CD4-positive, alpha-beta T cell (primary cell): Measurements from ENCODE around the gene FREM1. TPM values are rescaled to one million over a fixed set of nuclear protein-coding genes. Genes with fewer than 3 reads are reported as not detected.

Experiments used
- ATAC-seq: fragments of 200-7000 bp; cut with Tn5 transposase; one replicate; pipeline ENCODE4 v1.10.0; 2022; ENCODE audit warnings: mild to moderate bottlenecking; ENCODE audit not compliant: poor library complexity
- CTCF ChIA-PET: fragments of 350-600 bp; sonication (Branson Sonifier 250); formaldehyde crosslinking; loops from one replicate; lab custom pipeline; 2021; ENCODE audit warnings: antibody characterized with exemption, inconsistent platforms; lab: Charles Lee
- POLR2A ChIA-PET: fragments of 350-600 bp; sonication (Branson Sonifier 250); formaldehyde crosslinking; loops from one replicate; lab custom pipeline; 2021; ENCODE audit warnings: antibody characterized with exemption, inconsistent platforms; lab: Charles Lee
- DNase-seq, 14 experiments: peaks; one replicate each; pipeline ENCODE4 v3.0.0-alpha.2; 2013 to 2020; ENCODE audit warnings: mixed read lengths in 2 of 14
- H3K27ac ChIP-seq, 2 donors: one replicate each; pipeline versions ENCODE4 v1.5.1 to v1.7.0; 2013; ENCODE audit warnings: low read length in 2 of 2, low read depth in 1 of 2, mild to moderate bottlenecking in 1 of 2
- H3K27me3 ChIP-seq, 2 experiments: 1 replicate in 1 of 2; 2 replicates in 1 of 2; pipeline versions ENCODE4 v1.6.1 to v1.7.0; 2013; ENCODE audit warnings: low read length in 2 of 2, control low read depth in 1 of 2, mild to moderate bottlenecking in 1 of 2, moderate library complexity in 1 of 2; ENCODE audit not compliant: insufficient read depth in 2 of 2, control insufficient read depth in 1 of 2
- H3K36me3 ChIP-seq: one replicate; pipeline ENCODE4 v1.6.1; 2013; ENCODE audit warnings: low read length, control low read depth; ENCODE audit not compliant: insufficient read depth
- H3K4me1 ChIP-seq: one replicate; pipeline ENCODE4 v1.6.1; 2013; ENCODE audit warnings: low read length, control low read depth; ENCODE audit not compliant: insufficient read depth
- H3K4me3 ChIP-seq: one replicate; pipeline ENCODE4 v1.5.1; 2013; ENCODE audit warnings: mild to moderate bottlenecking, low read length, moderate library complexity
- H3K9me3 ChIP-seq, 2 experiments: 1 replicate in 1 of 2; 2 replicates in 1 of 2; pipeline versions ENCODE4 v1.6.1 to v1.7.0; 2013; ENCODE audit warnings: low read length in 2 of 2, mild to moderate bottlenecking in 2 of 2, control low read depth in 1 of 2, moderate library complexity in 1 of 2; ENCODE audit not compliant: control insufficient read depth in 1 of 2, insufficient read depth in 1 of 2
- H3K27ac Mint-ChIP-seq: one replicate; pipeline ENCODE4 v1.8.0; 2020; ENCODE audit warnings: mixed read lengths
- H3K27me3 Mint-ChIP-seq: one replicate; pipeline ENCODE4 v1.8.0; 2021; ENCODE audit warnings: mixed read lengths
- H3K36me3 Mint-ChIP-seq: one replicate; pipeline ENCODE4 v1.8.0; 2021; ENCODE audit warnings: low read depth, mixed read lengths
- H3K4me1 Mint-ChIP-seq: one replicate; pipeline ENCODE4 v1.8.0; 2021; ENCODE audit warnings: low read depth, mixed read lengths
- H3K4me3 Mint-ChIP-seq: one replicate; pipeline ENCODE4 v1.8.0; 2020; ENCODE audit warnings: mild to moderate bottlenecking, mixed read lengths
- H3K9me3 Mint-ChIP-seq: one replicate; pipeline ENCODE4 v1.8.0; 2020; ENCODE audit warnings: mixed read lengths
- intact Hi-C, 2 experiments: fragments of 100-400 bp; cut with DNase I in 1 of 2; cut with micrococcal nuclease in 1 of 2; formaldehyde crosslinking; loops; one replicate each; pipeline versions ENCODE4 v1.15.1 to v1.9.0; 2023 to 2025; cut with DNase I, micrococcal nuclease
- total RNA-seq, 174 experiments: library from RNA in 2 of 174; stranded (reverse) in 2 of 174; gene quantifications; one replicate each; pipeline ENCODE4 v1.2.3 and lab custom pipeline; 2021 to 2026
- TF ChIP-seq, protein P1 (sequence below): fragments of 200-600 bp; IDR thresholded peaks from one replicate; pipeline ENCODE4 v1.8.0; 2022; ENCODE audit warnings: antibody characterized with exemption, mild to moderate bottlenecking

The FREM1 gene
- total RNA-seq, 2 experiments from 2014 or later = 0.27 TPM; not detected in 1

DNA sequence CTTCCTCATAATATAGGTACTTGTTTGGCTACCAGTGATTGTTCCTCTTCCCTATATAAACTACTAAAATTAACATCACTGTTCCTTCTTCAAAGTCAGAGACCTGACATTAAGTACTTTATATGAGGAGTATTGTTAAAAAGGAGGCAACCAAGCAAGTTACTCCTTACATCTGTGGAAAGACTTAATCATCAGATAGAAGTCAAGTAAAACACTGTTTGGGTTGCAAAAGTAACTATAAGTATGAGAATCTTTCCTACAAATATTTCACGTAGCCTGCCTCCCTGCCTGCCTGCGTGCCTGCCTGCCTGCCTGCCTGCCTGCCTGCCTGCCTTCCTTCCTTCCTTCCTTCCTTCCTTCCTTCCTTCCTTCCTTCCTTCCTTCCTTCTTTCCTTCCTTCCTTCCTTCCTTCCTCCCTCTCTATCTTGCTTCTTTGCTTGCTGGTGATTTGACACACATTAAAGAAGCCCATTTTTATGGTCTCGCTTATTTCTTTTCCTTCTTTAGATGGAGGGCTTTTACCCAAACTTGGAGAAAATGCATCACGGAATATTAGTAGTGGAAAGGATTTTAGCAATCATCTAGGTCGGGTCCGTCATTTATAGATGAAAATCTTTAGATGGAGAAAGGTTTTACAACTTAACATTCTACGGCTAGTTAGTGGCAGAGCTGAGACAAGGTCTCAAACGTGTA is 190.9 kb downstream of the FREM1 start:
- peaks cover 40% of the 10 kb centered on the region for H3K27me3 Mint-ChIP-seq
- TF ChIP-seq, protein P1, sequence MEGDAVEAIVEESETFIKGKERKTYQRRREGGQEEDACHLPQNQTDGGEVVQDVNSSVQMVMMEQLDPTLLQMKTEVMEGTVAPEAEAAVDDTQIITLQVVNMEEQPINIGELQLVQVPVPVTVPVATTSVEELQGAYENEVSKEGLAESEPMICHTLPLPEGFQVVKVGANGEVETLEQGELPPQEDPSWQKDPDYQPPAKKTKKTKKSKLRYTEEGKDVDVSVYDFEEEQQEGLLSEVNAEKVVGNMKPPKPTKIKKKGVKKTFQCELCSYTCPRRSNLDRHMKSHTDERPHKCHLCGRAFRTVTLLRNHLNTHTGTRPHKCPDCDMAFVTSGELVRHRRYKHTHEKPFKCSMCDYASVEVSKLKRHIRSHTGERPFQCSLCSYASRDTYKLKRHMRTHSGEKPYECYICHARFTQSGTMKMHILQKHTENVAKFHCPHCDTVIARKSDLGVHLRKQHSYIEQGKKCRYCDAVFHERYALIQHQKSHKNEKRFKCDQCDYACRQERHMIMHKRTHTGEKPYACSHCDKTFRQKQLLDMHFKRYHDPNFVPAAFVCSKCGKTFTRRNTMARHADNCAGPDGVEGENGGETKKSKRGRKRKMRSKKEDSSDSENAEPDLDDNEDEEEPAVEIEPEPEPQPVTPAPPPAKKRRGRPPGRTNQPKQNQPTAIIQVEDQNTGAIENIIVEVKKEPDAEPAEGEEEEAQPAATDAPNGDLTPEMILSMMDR = no peak
- DNase-seq = no peak
- no peak overlapping the region for H3K27ac ChIP-seq
- no peaks in the 10 kb centered on the region for H3K4me1 ChIP-seq
- no peaks in the 10 kb centered on the region for H3K4me1 Mint-ChIP-seq
- H3K27me3 ChIP-seq = peaks cover 0 to 8% of the 10 kb centered on the region in 2 experiments
- ATAC-seq = no peak
- H3K9me3 ChIP-seq = no peaks in the 10 kb centered on the region
- H3K27ac Mint-ChIP-seq = no peak overlapping the region
- H3K36me3 Mint-ChIP-seq = no peaks in the 10 kb centered on the region
- no peaks in the 10 kb centered on the region for H3K36me3 ChIP-seq
- CTCF ChIA-PET = no interaction called here
- H3K4me3 Mint-ChIP-seq = no peak overlapping the region
- no peaks in the 10 kb centered on the region for H3K9me3 Mint-ChIP-seq
- H3K4me3 ChIP-seq = no peak overlapping the region
- POLR2A ChIA-PET = no interaction called here
- intact Hi-C loops = no loop called here

DNA sequence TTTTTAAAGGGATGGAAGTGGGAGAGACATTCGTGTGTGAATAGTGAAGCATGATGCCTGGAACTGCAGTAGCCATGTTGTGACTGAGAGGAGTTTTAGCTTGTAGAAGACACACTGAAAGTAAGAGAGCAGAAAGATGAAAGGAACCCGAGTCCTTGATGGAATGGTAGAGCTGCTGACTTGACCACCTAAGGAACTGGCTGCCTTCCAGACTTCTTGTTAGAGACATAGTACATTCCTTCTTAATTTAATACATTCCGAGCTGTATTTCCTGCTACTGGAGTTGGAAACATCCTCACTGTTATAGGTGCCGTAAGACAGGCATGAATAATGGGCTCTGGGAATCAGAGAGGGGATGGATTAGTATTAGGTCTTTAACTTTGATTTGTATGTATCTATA is 195.1 kb downstream of the FREM1 start:
- H3K4me1 Mint-ChIP-seq = no peaks in the 10 kb centered on the region
- H3K36me3 Mint-ChIP-seq = no peaks in the 10 kb centered on the region
- ChIA-PET POLR2A (no interaction called here), CTCF (no interaction called here)
- Histone ChIP-seq H3K4me3 (no peak overlapping the region), H3K36me3 (no peaks in the 10 kb centered on the region), H3K27me3 (peaks cover 4 to 8% of the 10 kb centered on the region in 2 experiments), H3K4me1 (no peaks in the 10 kb centered on the region), H3K9me3 (no peaks in the 10 kb centered on the region), H3K27ac (no peak overlapping the region)
- no peaks in the 10 kb centered on the region for H3K9me3 Mint-ChIP-seq
- no peak overlapping the region for H3K27ac Mint-ChIP-seq
- DNase-seq (no peak), ATAC-seq (no peak)
- intact Hi-C loops = no loop called here
- H3K27me3 Mint-ChIP-seq = peaks cover 48% of the 10 kb centered on the region
- H3K4me3 Mint-ChIP-seq = no peak overlapping the region
- TF ChIP-seq, protein P1 = no peak

DNA sequence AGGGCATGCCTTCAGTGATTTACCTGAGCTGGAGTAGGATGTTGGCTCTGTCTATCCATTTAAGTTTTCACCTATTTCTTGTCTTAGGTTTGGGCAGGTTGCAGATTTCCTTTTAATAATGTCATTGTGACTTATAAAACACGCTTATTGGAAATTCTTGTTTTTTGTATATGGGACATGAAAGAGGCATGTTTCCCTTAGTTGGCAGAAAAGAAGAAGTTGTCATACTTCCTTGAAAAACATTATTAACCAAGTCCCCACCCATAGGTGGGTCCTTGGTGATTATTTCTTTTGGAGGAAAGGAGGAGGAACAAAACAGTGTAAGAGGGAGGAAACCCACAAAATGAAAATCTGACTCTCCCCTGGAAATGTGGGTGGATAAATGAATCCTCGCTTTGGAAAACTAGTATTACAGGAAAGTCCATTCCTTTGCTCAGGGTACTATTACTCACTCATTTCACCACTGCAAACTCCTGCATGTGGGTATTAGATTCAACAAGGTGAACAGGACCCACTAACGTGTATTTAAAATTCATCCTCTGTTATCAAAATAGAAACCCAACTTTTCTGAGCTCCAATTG is 197.0 kb downstream of the FREM1 start:
- peaks cover 52% of the 10 kb centered on the region for H3K27me3 Mint-ChIP-seq
- no peaks in the 10 kb centered on the region for H3K36me3 Mint-ChIP-seq
- ATAC-seq (no peak), DNase-seq (no peak)
- Histone ChIP-seq H3K9me3 (no peaks in the 10 kb centered on the region), H3K27ac (no peak overlapping the region), H3K36me3 (no peaks in the 10 kb centered on the region), H3K4me1 (no peaks in the 10 kb centered on the region), H3K27me3 (peaks cover 4 to 8% of the 10 kb centered on the region in 2 experiments), H3K4me3 (no peak overlapping the region)
- TF ChIP-seq, protein P1 = no peak
- intact Hi-C loops = no loop called here
- peaks cover 1% of the 10 kb centered on the region for H3K9me3 Mint-ChIP-seq
- H3K4me1 Mint-ChIP-seq = no peaks in the 10 kb centered on the region
- POLR2A ChIA-PET = no interaction called here
- CTCF ChIA-PET = no interaction called here
- no peak overlapping the region for H3K4me3 Mint-ChIP-seq
- no peak overlapping the region for H3K27ac Mint-ChIP-seq
